Hepatocyte (in vitro differentiated cells): ENCODE results near the gene SLC22A23.

Experiments used
- EZH2phosphoT487 ChIP-seq: fragments of 200-600 bp; sonication (generic); IDR thresholded peaks from one replicate; pipeline ENCODE4 v1.6.1; 2018; ENCODE audit warnings: antibody characterized with exemption, mild to moderate bottlenecking, low read depth, moderate library complexity; ENCODE audit not compliant: unreplicated experiment, severe bottlenecking
- TF ChIP-seq, protein P1 (sequence below): fragments of 200-600 bp; sonication (generic); IDR thresholded peaks from 2 replicates; pipeline ENCODE4 v1.5.1; 2016; ENCODE audit warnings: antibody characterized with exemption, mild to moderate bottlenecking; ENCODE audit not compliant: poor library complexity

DNA sequence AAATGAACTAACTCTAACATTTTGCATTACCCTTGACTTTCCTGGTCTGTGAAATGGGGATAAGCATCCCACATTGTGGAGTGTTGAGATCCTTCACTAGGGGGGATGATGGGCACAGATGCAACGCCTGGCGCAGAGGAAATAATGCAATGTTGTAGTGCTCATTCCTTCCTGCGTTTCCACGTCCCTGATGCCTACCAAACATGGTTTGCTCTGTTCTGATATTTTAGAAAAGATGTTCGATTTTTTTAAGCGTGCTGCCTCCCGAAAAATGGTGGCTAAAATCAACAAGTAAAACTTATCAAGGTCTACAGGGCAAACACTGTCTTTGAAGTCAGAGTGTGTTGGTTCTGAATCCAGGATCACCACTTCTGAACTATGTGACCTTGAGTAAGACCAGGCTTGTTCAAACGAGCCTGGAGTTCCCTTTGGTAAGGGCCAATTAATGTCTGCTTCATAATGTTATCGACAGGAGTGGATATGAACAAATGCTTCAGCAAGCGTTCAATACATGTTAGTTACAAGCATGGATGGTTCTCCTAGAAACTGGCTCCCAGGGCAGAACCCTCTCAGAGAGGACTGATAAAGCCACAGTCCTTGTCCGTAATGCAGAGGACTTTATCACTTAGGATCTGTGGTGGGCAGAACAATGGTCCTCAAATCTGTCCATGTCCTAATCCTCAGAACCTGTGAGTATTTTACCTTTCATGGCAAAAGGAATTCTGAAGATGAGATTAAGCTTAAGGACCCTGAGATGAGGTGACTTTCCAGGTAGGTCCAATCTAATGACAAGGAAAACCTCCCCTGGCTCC lies 44.7 kb downstream of the SLC22A23 start:
- TF ChIP-seq, protein P1, sequence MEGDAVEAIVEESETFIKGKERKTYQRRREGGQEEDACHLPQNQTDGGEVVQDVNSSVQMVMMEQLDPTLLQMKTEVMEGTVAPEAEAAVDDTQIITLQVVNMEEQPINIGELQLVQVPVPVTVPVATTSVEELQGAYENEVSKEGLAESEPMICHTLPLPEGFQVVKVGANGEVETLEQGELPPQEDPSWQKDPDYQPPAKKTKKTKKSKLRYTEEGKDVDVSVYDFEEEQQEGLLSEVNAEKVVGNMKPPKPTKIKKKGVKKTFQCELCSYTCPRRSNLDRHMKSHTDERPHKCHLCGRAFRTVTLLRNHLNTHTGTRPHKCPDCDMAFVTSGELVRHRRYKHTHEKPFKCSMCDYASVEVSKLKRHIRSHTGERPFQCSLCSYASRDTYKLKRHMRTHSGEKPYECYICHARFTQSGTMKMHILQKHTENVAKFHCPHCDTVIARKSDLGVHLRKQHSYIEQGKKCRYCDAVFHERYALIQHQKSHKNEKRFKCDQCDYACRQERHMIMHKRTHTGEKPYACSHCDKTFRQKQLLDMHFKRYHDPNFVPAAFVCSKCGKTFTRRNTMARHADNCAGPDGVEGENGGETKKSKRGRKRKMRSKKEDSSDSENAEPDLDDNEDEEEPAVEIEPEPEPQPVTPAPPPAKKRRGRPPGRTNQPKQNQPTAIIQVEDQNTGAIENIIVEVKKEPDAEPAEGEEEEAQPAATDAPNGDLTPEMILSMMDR, result no peak
- TF ChIP-seq EZH2phosphoT487, result no peak
